Activated CD4-positive, alpha-beta T cell treated with anti-CD3 and anti-CD28 coated beads for 48 hours (primary cell): ENCODE results near the gene LRP10.
"Not testable (repeated sequence)": the region's sequence is repeated elsewhere in the genome, so short reads cannot be mapped to it uniquely, and the experiment has no call there.

Experiments
- DNase-seq: peaks from one replicate; pipeline ENCODE4 v3.0.0-alpha.2; 2020

The LRP10 gene

DNA sequence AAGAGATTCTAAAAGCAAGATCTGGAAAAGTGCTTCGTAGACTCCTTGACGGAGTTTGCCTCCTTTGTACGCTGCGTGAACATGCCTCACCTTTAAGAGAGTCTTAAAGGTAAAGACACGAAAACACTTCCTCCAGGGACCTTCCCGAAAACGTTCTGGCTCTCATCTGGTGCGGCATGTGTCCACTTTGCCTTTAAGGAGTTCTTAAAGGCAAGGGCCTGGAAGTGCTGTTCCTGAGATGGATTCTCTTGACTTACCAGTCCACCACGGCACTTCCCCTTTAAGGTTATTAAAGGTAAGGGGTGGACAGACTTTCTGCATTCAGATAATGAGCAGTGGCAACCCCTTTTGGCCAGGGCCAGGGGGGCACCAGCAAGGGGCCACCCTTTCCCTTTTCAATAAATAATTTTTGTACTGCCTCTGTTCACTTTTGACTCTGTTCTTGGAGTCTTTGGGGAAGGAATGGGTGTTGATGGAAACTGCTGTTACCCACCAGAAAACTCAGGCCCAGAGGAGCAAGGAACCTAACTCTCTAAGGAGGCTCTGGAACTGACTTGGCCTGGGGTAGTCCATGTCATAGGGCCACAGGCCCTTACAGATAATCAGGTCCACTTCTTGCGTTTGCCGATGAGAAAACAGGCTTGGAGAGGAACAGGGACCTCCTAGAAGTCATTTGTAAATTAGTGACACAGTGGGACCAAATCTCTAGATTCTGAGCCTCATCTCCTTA is 15.9 kb downstream of the LRP10 start:
- DNase-seq: peak; percentile 58

DNA sequence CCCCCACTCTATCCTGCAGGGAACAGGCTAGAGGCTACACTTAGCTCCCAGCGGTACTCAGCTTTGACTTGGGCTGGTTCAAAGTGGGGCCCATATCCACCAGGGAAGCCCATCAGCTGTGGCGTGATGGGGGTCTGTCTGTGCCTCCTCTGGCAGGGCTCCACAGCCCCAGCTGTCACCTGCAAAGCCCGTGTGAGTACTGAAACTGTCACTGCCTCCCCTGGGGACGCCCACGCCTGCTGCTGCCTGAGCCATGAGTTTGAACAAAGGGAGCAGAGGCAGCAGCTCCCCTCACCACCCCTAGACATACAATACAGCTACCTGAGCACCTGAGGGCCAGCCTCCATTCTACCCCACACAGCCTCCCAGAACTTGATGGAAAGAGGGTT is 16.4 kb downstream of the LRP10 start:
- peak; percentile 70 for DNase-seq

DNA sequence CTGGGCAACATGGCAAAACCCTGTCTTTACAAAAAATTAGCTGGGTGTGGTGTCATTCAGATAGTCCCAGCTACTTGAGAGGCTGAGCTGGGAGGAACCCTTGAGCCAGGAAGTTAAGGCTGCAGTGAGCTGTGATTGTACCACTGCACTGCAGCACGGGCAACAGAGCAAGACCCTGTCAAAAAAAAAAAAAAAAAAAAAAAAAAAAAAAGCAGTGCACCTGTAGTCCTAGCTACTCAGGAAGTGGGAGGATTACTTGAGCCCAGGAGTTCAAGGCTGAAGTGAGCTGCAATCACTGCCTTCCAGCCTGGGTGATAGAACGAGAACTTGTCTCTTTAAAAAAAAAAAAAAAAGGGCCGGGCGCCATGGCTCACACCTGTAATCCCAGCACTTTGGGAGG is 17.1 kb downstream of the LRP10 start:
- no peak for DNase-seq

DNA sequence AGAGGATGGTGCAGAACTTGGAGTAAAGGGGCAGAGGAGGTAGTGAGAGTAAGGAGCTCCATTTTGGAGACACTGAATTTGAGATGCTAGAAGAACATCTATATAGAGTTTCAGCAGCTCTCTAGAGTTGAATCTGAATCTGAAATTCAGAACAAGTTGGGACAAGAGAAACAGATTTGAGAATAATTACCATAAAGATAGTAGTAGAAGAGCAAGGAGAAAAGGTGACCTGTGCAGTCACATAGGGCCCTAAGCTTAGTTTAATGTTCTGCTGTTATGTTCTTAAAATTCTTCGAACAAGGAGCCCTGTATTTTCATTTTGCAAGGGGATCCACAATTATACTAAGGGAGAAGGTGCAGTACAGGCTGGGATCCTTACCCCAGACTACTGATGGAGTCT is 18.9 kb downstream of the LRP10 start:
- DNase-seq: no peak

DNA sequence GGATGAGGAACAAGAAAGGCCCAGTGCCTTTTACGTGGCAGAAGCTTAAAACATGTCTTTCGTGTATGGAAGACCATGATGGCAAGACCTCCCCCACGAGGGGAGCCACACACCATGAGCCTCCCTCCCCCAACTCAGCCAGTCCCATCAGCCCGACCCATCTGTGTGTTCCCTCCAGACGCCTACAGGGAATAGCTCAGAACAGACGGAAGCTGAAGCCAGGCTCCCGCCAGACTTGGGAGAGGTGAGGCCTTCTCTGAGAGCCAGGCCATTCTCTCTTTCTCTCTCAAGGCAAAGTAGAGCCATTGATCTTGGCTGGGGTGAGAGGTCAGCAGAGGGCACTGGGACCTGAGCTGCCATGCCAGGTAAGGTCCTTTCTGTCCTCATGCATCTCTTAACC is 20.9 kb downstream of the LRP10 start:
- no peak for DNase-seq

DNA sequence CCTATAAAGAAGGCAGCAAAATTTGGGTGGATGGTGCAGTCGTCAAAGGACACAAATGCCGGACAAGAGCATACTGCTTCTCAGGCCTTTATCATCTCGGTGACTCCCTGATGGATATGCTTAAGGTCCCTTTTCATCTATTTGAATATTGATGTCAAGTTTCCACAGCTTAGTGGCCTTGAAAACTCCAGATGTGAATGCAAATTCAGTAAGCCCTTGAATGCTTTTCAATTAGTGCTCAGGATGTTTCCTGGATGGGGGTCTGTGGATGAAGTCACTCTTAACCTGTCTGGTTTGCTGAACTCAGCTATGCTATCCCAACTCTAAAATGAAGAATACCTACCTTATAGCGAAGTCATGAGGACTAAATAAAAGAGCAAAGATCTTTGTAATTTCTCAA is 22.2 kb downstream of the LRP10 start:
- DNase-seq: no peak

DNA sequence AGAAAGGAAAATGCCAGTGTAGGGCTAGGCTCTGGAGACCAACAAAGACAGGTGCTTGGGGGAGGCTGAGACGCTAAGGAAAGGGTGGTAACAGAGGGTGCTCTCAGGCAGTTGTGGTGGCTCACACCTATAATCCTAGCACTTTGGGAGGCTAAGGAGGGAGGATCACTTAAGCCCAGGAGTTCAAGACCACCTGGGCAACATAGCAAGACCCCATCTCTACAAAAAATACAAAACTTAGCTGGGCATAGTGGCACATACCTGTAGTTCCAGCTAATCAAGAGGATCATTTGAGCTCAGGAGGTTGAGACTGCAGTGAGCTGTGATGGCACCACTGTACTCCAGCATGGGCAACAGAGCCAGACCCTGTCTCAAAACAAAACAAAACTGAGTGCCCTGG is 23.9 kb downstream of the LRP10 start:
- DNase-seq: no peak

DNA sequence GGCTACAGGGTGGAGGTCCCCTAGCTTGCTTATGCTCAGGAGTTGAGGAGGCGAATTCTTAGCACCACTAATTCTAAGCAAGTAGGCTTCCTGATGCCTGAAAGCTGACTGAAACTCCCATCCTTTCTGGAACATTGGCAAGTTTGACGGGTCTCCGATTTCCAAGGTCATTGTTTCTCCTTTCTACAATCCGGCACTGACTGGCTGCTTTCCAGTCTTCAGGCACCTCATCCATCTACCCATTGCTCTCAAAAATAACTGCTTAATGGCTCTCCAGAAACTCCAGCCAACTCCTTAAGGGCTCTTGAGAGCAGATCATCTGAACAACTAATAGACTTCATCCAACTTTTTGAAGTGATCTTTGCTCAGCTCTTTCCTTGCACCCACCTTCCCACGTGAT is 24.8 kb downstream of the LRP10 start:
- no peak for DNase-seq

DNA sequence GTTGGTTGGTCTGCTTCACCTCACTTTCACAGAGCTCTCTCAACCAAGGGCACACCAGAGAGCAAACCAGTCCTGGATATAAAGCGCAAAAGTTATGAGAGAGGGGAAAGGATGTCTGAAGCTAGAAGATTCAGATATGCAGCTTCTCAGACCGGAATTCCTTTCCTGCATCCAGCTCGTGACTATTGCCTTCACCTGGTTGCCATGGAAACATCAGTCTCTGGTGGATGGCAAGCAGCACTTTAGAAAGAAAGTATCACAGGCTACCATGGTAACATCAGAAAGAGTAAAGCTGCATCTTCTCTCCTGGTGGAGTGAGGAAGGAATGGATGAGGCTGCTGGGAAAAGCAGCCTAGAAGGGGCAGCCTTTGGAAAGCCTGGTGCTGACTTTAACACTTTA is 25.2 kb downstream of the LRP10 start:
- DNase-seq: no peak

DNA sequence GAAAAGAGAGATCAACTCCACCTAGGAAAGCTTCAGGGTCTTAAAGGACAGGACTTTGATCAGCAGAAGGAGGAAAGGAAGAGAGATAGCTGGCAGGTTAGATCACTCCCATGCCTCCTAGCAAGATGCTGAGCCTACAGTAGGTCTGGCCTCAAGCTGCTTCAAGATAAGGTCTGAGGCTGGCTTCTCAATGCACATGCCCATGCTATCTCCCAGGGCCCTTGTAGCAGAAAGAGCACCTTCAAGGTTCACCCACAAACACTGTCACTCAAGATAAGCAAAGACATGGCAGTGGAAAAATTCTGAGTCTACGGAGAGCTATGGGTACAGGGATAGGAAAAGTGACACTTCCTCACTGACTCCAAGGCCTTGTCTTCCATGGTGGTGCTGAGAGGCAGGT is 25.8 kb downstream of the LRP10 start:
- DNase-seq: no peak

DNA sequence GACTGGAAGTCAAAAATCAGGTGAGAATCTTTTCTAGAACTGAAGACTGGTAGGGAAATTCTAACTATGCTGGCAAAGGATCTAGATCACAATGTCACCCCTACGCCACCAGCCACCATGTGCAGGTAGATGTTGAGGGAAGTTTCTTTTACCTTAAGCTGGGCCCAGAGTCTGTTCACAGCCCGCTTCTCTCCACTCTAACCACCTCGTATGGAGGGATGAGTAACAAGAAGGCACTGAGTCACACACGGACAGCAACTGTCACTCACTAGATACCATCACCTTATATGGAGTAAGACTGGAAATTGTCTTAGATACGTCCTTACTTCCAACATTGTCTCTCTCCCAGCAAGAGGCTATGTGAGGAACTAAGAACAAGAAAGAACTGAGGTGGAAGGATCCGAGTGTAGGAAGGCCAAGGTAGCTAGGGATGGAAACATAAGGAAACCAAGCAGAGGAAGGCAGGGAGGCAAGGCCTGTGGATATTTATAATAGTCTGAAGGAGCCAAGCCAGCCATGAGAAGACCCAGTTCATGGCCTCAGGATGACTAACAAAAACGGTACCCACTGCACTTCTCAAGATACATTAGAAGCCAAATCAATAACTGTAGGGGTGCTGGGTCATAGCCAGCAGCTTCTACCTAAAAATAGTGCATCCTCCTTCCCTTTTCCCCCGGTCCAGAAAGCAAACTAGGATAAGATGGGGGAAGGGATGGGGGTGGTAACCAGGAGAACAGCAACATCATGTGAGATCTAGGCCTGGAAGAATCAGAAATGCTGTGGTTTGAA is 27.0 kb downstream of the LRP10 start:
- peak; percentile 45 for DNase-seq

DNA sequence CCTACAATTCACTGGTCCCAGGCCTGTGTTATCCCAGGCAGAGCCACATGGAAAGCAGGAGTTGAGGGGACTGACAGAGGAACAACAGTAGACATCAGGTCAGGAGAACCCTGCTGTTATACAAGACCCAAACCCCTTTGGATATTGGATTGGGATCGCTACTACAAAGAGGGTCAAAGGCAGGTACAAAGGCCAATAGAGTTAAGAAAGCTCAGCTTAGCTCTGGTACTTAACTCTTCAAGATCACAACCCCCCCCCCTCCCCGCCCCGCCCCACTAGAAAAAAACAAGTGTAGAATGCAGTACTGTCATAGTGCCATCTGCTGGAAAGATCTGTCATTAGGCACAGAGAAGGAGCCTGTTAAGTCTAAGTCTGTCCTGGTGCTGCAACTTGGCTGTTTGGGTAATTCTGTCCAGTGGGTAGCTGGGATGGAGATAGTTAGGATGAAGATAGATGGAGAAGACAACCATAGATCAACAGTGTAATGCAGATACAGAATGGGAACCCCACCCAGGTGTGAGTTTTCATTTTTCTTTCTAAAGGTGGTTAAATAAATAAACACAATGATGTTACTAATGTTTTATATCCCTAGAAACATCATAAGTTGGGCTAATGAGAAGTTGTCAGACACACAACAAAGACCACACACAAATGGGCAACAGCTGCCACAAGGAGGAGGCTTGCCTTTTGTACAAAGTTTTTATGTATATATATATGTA is 28.7 kb downstream of the LRP10 start:
- DNase-seq: peak; percentile 39

DNA sequence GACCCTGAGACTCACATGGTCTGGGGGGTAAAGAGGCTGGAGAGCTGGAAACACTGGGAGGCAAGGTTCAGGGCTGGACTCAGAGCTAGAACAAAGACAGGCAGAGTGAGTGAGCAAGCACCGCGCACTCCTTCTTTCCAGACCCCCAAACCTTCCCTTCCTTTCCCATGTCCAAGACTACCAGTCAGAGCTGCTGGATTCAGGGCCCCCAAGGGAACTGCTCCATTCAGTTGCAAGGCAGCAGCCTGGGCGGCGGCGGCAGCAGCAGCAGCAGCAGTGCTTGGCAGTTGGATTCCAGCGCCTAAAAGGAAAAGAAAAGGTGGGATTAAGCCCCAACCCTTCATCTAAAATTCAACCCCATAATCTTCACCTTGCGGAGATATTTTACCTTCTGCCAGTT is 30.3 kb downstream of the LRP10 start:
- no peak for DNase-seq

DNA sequence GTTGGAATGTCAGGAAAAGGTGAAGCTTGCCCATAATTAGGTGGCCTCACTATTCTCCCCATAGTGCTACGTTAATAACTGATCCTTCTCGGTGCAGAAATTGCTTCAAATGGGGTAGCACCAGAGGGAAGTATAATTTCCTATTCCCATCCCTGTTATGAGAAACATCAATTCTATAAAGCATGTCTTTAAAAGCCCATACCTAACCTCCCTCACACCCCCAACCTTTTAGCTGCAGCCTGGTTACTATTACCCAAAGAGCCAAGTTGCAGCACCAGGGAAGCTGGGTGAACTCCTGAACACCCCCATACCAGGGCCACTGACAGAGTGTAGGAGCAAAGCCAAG is 32.2 kb downstream of the LRP10 start:
- DNase-seq: no peak

DNA sequence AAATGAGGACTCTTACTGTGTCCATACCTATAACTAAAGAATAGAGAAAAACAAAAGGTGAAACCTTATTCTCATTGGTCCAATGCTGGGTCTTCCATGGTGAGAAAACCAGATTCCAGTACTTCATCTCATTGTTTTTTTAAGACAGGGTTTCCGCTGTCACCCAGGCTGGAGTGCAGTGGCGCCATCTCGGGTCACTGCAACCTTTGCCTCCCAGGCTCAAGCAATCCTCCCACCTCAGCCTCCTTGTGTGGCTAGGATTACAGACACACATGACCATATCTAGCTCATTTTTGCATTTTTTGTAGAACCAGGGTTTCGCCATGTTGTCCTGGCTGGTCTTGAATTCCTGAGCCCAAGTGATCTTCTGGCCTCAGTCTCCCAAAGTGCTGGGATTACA is 34.1 kb downstream of the LRP10 start:
- no peak for DNase-seq

DNA sequence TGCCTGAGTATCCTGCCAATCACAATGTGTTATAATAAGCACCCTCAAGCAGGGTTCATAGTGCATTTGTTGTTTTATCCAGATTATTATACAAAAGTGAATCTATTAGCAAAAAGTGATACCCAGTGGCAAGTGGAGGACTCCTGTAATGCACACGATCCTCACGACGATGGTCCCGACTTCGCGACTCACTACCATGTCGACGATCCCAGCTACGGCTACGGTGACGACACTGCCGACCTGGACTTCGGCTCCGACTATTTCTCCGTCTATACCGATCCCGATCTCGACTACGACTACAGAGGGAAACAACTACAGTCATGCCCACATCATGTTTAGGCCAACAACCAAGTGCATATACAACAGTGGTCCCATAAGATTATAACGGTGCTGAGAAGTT is 34.5 kb downstream of the LRP10 start:
- DNase-seq: no peak

DNA sequence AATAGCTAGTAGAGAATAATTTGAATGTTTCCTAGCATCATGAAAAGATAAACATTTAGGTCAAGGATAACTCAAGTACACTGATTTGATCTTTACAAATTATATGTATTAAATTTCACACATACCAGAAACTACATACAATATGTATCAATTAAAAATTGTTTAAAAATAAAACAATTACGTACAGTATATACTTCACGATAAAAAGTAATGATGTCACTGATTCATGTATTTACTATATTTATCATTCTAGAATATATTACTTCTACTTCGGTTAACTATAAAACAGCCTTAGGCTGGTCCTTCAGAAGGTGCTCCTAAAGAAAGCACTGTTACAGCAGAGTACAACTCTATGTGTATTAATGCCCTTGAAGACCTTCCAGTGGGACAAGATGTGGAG is 35.9 kb downstream of the LRP10 start:
- no peak for DNase-seq

DNA sequence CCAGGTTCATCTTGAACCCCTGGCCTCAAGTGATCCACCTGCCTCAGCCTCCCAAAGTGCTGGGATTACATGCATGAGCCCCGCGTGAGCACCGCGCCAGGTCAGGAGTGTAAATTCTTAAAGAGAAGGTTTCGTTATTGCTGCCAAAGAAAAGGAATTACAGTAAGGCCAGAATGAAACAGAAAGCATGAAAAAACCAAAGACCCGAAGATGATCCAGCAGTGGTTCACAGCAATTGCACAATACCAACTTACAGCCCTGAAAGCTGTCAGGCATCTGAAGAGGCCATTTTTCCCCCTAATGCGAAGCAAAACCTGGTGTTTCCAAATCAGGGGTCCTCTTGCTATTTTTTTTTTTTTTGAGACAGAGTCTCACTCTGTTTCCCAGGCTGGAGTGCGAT is 37.1 kb downstream of the LRP10 start:
- no peak for DNase-seq

DNA sequence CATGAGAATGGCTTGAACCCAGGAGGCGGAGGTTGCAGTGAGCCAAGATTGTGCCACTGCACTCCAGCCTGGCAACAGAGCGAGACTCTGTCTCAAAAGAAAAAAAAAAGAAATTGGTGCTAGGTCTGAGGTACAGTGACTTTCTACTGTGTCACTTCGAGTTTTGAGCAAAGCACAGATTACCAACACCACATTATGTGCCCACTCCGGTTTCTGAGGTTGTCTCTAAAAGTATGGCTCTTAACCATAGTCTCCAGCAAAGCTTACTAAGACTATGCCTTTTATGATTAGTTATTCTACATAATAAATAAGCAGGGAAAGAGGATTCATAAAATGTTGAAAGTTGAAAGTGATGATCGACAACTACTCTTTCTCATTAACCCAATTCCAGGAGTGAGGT is 39.4 kb downstream of the LRP10 start:
- DNase-seq: no peak

DNA sequence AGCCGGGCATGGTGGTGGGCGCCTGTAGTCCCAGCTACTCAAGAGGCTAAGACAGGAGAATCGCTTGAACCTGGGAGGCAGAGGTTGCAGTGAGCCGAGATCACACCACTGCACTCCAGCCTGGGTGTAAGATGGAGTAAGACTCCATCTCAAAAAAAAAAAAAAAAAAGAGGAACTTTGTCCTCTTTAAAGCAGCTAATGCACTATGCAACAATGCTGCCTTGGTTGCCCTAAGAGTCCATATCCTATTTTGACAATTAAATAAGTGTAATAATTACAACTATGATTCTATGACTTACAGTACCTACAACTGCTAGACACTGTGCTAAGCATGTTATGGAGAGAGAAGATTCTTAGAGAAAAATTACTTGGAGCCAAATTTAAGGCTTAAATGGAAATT is 43.3 kb downstream of the LRP10 start:
- DNase-seq: not testable (repeated sequence)

DNA sequence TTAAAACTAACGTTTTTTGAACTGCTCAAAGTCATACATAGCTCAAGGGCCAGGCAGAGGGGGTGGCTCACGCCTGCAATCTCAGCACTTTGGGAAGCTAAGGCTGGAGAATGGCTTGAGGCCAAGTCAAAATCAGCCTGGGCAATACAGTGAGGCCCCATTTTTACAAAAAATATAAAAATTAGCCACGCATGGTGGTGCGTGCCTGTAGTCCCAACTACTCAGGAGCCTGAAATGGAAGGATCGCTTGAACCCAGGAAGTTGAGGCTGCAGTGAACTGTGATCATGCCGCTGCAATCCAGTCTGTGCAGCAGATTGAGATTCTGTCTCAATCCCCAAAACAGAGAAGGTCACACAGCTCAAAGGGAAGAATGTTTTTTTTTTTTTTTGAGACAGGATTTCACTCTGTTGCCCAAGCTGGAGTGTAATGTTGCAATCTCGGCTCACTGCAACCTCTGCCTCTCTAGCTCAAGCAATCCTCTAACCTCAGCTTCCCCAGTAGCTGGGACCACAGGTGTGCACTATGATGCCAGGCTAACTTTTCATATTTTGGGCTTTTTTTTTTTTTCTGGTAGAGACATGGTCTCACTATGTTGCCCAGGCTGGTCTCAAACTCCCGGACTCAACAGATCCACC is 44.5 kb downstream of the LRP10 start:
- no peak for DNase-seq

DNA sequence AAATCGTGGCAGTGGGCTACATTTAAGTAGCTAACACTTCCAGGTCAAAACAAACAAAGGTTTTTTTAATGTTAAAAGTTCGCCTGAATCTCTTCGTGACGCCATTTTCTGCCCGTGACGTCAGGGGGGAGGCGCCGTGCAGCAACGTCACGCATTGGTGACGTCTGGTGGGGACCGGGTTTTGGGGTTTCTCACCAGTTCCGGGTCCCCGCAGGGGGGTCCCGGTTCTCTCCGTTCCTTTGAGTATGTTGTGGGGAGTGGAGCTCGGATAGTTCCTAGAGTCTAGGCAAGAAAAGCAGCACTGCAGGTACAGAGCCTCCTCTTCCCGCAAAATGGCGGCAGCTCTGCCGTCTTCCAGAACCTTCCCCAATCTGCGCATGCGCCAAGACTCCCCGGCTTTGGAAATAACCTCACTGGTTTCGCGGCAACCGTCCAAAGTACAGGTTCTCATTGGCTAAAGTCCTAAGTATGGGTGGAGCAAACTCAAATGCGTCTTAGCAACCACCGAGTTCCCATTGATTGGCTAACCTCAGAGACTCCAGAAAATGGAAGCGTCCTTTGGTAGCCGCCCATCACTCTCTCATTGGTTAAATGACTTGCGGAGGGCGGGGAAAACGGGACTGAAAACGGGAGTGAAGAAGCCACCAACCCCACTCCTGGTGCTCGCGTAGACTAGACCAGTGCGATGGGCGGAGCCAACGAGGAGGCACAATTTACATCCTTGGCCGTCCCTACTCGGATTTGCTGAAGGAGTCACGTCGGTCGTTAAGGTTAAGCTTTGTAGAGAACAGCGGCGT is 47.5 kb downstream of the LRP10 start, which contains the start of gene RBM23:
RBM23 (minus strand) TSS at position 346 of the 797 bp plus-strand sequence.
- DNase-seq: peak; percentile 100

DNA sequence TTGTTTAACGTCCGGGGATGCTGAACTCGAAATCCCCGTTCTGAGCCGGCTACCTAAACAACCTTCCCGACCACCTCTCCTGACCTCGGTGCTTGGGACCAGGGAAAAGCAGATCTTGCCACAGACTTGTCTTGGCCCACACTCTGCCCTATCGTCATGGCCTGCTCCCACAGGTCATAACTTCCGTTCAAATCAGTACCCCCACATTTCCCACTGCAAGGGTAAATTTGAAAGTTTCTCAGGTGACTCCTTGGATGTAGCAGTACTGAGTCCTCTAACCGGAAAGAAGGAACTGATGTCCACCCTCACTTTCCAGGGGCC is 48.0 kb downstream of the LRP10 start:
- no peak for DNase-seq
